ENCODE results near the gene CBARP.

DNA sequence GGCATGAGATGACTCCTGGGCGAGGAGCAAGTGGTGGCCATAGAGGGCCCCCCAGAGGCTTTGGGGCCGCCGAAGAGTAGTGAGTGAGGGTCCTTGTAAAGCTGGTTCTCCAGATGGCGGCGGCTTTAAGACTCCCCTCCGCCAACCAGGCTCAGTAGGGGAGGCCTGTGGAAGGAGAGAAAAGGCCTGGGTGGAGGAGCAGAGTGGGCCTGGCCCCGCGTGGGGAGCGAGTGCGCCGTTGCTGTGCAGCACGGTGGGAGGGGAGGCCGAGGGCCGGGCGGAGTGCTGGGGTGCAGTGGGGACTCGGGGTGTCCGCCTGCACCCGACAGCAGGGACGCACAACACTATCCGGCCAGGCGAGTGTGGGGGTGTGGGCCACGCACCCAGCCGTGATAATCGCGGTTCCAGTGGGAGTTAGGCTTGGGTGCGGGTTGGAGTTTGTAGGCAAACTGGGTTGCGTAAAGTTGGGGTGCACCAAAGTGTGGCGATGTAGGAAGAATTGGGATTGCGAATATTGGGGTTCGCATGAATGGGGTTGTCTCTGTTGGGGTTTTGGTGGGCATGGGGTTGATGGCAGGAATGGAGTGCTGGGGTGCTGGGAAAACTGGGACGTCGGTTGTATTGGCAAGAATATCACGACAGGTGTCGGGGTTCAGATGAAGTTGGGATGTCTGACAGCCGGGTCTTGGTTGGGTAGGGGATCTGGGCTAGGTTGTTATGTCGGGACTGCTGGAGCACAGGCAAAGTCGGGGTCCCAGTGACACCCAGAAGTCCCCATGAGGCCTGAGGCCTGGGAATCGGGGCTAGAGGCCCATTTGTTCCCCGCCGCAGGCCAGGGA lies 30.6 kb upstream of the CBARP start:
- TF ChIP-seq POLR2AphosphoS5 (IDR thresholded peaks at IDR 0.05) = no peak
- TF ChIP-seq, protein P1, sequence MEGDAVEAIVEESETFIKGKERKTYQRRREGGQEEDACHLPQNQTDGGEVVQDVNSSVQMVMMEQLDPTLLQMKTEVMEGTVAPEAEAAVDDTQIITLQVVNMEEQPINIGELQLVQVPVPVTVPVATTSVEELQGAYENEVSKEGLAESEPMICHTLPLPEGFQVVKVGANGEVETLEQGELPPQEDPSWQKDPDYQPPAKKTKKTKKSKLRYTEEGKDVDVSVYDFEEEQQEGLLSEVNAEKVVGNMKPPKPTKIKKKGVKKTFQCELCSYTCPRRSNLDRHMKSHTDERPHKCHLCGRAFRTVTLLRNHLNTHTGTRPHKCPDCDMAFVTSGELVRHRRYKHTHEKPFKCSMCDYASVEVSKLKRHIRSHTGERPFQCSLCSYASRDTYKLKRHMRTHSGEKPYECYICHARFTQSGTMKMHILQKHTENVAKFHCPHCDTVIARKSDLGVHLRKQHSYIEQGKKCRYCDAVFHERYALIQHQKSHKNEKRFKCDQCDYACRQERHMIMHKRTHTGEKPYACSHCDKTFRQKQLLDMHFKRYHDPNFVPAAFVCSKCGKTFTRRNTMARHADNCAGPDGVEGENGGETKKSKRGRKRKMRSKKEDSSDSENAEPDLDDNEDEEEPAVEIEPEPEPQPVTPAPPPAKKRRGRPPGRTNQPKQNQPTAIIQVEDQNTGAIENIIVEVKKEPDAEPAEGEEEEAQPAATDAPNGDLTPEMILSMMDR (IDR thresholded peaks at IDR 0.05; ENCODE audit: poor library complexity, severe bottlenecking) = no peak
- no peak for TF ChIP-seq RAD21 (conservative IDR thresholded peaks at IDR 0.05)
- TF ChIP-seq EP300 (conservative IDR thresholded peaks at IDR 0.05; ENCODE audit: poor library complexity, severe bottlenecking) = no peak
- no peak for TF ChIP-seq TAF1 (IDR thresholded peaks at IDR 0.05; ENCODE audit: low read depth)
- no peak for TF ChIP-seq MXI1 (conservative IDR thresholded peaks at IDR 0.05; ENCODE audit: poor library complexity, severe bottlenecking)
- TF ChIP-seq, protein P2, sequence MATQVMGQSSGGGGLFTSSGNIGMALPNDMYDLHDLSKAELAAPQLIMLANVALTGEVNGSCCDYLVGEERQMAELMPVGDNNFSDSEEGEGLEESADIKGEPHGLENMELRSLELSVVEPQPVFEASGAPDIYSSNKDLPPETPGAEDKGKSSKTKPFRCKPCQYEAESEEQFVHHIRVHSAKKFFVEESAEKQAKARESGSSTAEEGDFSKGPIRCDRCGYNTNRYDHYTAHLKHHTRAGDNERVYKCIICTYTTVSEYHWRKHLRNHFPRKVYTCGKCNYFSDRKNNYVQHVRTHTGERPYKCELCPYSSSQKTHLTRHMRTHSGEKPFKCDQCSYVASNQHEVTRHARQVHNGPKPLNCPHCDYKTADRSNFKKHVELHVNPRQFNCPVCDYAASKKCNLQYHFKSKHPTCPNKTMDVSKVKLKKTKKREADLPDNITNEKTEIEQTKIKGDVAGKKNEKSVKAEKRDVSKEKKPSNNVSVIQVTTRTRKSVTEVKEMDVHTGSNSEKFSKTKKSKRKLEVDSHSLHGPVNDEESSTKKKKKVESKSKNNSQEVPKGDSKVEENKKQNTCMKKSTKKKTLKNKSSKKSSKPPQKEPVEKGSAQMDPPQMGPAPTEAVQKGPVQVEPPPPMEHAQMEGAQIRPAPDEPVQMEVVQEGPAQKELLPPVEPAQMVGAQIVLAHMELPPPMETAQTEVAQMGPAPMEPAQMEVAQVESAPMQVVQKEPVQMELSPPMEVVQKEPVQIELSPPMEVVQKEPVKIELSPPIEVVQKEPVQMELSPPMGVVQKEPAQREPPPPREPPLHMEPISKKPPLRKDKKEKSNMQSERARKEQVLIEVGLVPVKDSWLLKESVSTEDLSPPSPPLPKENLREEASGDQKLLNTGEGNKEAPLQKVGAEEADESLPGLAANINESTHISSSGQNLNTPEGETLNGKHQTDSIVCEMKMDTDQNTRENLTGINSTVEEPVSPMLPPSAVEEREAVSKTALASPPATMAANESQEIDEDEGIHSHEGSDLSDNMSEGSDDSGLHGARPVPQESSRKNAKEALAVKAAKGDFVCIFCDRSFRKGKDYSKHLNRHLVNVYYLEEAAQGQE (IDR thresholded peaks at IDR 0.05; ENCODE audit: borderline replicate concordance) = no peak
- TF ChIP-seq EZH2 (IDR thresholded peaks at IDR 0.05; ENCODE audit: borderline replicate concordance, insufficient read depth, low read length, poor library complexity, severe bottlenecking) = no peak
- no peak for TF ChIP-seq SMC3 (conservative IDR thresholded peaks at IDR 0.05; ENCODE audit: poor library complexity)
